ENCODE measurements around the gene GADD45G.
A peak's percentile ranks its signal among the peaks of the same experiment; 100 is the strongest.

Gene GADD45G

GRCh38 chr9:89610391-89610925 is 5.6 kb downstream of the GADD45G start:
- DNase-seq = no peak

- no peak for DNase-seq
Observed at GRCh38 chr9:89611425-89611824, 6.6 kb downstream of the GADD45G start.

GRCh38 chr9:89612566-89613278 is 7.9 kb downstream of the GADD45G start:
- no peak for DNase-seq

GRCh38 chr9:89613912-89614892 is 9.4 kb downstream of the GADD45G start:
- peak; percentile 45 for DNase-seq

GRCh38 chr9:89615661-89616060 is 10.8 kb downstream of the GADD45G start:
- no peak for DNase-seq

- no peak for DNase-seq
Observed at GRCh38 chr9:89616411-89616810, 11.6 kb downstream of the GADD45G start.

GRCh38 chr9:89617978-89618377 is 13.2 kb downstream of the GADD45G start:
- DNase-seq = no peak

- DNase-seq = no peak
Observed at GRCh38 chr9:89619019-89619418, 14.2 kb downstream of the GADD45G start.

GRCh38 chr9:89619424-89620138 is 14.8 kb downstream of the GADD45G start:
- DNase-seq = no peak

GRCh38 chr9:89621031-89621430 is 16.2 kb downstream of the GADD45G start:
- DNase-seq = no peak

GRCh38 chr9:89621676-89622075 is 16.9 kb downstream of the GADD45G start:
- no peak for DNase-seq

- no peak for DNase-seq
Observed at GRCh38 chr9:89622933-89623861, 18.4 kb downstream of the GADD45G start.

- DNase-seq = no peak
Observed at GRCh38 chr9:89623925-89624420, 19.2 kb downstream of the GADD45G start.

- no peak for DNase-seq
Observed at GRCh38 chr9:89625721-89626687, 21.2 kb downstream of the GADD45G start.

- DNase-seq = no peak
Observed at GRCh38 chr9:89626741-89627265, 22.0 kb downstream of the GADD45G start.

- DNase-seq = no peak
Observed at GRCh38 chr9:89628601-89629000, 23.8 kb downstream of the GADD45G start.

- DNase-seq = peak; percentile 58
Observed at GRCh38 chr9:89629081-89629976, 24.5 kb downstream of the GADD45G start.

- no peak for DNase-seq
Observed at GRCh38 chr9:89630508-89630907, 25.7 kb downstream of the GADD45G start.

- DNase-seq = no peak
Observed at GRCh38 chr9:89631384-89631783, 26.6 kb downstream of the GADD45G start.

Data from activated CD4-positive, alpha-beta T cell treated with anti-CD3 and anti-CD28 coated beads, Interleukin-2, amount 50 U/mL, for 16 hours (primary cell).